Measurements from ENCODE around the gene NSRP1. TPM values are rescaled to one million over a fixed set of nuclear protein-coding genes. Genes with fewer than 3 reads are reported as not detected.

The NSRP1 gene
- total and polyA plus RNA-seq, 2 of the 13 experiments (the other 11 are each of a cell fraction or from before 2014, with no cell fraction given) = 7.0 to 14.3 TPM

DNA sequence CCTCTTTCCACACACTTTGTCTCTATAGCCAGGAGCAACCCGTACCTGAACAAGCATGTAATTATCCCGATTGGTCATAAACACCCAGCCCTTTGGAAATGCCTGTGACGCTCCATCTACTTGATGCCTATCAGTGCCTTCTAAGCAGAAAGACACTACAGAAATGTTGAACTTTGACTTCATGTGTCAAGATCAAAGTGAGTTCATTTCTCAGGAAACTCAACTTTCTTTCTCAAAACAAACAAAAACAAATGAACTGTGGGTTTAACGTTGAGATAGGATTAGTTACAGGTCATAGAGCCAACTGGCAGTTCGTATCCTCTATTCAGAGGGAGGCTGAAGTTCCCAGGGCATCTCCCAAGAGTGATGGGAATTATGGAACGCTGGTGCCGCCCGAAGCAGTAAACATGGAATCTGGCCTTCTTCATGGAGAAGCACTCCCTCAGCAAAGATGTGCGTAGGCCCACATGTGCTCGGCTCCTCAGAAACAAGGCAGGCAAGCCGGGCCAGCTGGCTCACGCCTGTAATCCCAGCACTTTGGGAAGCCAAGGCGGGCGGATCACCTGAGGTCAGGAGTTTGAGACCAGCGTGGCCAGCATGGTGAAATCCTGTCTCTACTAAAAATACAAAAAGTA is 109.4 kb downstream of the NSRP1 start (continued):
- TF ChIP-seq, protein P1, sequence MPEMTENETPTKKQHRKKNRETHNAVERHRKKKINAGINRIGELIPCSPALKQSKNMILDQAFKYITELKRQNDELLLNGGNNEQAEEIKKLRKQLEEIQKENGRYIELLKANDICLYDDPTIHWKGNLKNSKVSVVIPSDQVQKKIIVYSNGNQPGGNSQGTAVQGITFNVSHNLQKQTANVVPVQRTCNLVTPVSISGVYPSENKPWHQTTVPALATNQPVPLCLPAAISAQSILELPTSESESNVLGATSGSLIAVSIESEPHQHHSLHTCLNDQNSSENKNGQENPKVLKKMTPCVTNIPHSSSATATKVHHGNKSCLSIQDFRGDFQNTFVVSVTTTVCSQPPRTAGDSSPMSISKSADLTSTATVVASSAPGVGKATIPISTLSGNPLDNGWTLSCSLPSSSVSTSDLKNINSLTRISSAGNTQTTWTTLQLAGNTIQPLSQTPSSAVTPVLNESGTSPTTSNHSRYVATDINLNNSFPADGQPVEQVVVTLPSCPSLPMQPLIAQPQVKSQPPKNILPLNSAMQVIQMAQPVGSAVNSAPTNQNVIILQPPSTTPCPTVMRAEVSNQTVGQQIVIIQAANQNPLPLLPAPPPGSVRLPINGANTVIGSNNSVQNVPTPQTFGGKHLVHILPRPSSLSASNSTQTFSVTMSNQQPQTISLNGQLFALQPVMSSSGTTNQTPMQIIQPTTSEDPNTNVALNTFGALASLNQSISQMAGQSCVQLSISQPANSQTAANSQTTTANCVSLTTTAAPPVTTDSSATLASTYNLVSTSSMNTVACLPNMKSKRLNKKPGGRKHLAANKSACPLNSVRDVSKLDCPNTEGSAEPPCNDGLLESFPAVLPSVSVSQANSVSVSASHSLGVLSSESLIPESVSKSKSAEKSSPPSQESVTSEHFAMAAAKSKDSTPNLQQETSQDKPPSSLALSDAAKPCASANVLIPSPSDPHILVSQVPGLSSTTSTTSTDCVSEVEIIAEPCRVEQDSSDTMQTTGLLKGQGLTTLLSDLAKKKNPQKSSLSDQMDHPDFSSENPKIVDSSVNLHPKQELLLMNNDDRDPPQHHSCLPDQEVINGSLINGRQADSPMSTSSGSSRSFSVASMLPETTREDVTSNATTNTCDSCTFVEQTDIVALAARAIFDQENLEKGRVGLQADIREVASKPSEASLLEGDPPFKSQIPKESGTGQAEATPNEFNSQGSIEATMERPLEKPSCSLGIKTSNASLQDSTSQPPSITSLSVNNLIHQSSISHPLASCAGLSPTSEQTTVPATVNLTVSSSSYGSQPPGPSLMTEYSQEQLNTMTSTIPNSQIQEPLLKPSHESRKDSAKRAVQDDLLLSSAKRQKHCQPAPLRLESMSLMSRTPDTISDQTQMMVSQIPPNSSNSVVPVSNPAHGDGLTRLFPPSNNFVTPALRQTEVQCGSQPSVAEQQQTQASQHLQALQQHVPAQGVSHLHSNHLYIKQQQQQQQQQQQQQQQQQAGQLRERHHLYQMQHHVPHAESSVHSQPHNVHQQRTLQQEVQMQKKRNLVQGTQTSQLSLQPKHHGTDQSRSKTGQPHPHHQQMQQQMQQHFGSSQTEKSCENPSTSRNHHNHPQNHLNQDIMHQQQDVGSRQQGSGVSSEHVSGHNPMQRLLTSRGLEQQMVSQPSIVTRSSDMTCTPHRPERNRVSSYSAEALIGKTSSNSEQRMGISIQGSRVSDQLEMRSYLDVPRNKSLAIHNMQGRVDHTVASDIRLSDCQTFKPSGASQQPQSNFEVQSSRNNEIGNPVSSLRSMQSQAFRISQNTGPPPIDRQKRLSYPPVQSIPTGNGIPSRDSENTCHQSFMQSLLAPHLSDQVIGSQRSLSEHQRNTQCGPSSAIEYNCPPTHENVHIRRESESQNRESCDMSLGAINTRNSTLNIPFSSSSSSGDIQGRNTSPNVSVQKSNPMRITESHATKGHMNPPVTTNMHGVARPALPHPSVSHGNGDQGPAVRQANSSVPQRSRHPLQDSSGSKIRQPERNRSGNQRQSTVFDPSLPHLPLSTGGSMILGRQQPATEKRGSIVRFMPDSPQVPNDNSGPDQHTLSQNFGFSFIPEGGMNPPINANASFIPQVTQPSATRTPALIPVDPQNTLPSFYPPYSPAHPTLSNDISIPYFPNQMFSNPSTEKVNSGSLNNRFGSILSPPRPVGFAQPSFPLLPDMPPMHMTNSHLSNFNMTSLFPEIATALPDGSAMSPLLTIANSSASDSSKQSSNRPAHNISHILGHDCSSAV (CRISPR knock-in tag; IDR thresholded peaks at IDR 0.05; ENCODE audit: borderline replicate concordance) = no peak
- TF ChIP-seq ZSCAN21 (CRISPR knock-in tag; IDR thresholded peaks at IDR 0.05; ENCODE audit: borderline replicate concordance) (no peak), DR1 (CRISPR knock-in tag; IDR thresholded peaks at IDR 0.05) (no peak), ZNF138 (CRISPR knock-in tag; IDR thresholded peaks at IDR 0.05; ENCODE audit: low read depth) (no peak), CC2D1A (CRISPR knock-in tag; IDR thresholded peaks at IDR 0.05) (no peak), NCOA1 (CRISPR knock-in tag; IDR thresholded peaks at IDR 0.05) (no peak), HNF4A (CRISPR knock-in tag; IDR thresholded peaks at IDR 0.05) (peak; percentile 91), CHD2 (IDR thresholded peaks at IDR 0.05; ENCODE audit: low read depth, low read length) (no peak)
- TF ChIP-seq, protein P2, sequence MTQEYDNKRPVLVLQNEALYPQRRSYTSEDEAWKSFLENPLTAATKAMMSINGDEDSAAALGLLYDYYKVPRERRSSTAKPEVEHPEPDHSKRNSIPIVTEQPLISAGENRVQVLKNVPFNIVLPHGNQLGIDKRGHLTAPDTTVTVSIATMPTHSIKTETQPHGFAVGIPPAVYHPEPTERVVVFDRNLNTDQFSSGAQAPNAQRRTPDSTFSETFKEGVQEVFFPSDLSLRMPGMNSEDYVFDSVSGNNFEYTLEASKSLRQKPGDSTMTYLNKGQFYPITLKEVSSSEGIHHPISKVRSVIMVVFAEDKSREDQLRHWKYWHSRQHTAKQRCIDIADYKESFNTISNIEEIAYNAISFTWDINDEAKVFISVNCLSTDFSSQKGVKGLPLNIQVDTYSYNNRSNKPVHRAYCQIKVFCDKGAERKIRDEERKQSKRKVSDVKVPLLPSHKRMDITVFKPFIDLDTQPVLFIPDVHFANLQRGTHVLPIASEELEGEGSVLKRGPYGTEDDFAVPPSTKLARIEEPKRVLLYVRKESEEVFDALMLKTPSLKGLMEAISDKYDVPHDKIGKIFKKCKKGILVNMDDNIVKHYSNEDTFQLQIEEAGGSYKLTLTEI (CRISPR knock-in tag; conservative IDR thresholded peaks at IDR 0.05) = no peak
- TF ChIP-seq, protein P3, sequence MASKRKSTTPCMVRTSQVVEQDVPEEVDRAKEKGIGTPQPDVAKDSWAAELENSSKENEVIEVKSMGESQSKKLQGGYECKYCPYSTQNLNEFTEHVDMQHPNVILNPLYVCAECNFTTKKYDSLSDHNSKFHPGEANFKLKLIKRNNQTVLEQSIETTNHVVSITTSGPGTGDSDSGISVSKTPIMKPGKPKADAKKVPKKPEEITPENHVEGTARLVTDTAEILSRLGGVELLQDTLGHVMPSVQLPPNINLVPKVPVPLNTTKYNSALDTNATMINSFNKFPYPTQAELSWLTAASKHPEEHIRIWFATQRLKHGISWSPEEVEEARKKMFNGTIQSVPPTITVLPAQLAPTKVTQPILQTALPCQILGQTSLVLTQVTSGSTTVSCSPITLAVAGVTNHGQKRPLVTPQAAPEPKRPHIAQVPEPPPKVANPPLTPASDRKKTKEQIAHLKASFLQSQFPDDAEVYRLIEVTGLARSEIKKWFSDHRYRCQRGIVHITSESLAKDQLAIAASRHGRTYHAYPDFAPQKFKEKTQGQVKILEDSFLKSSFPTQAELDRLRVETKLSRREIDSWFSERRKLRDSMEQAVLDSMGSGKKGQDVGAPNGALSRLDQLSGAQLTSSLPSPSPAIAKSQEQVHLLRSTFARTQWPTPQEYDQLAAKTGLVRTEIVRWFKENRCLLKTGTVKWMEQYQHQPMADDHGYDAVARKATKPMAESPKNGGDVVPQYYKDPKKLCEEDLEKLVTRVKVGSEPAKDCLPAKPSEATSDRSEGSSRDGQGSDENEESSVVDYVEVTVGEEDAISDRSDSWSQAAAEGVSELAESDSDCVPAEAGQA (IDR thresholded peaks at IDR 0.05; ENCODE audit: low read depth) = no peak
- TF ChIP-seq, protein P3 (CRISPR knock-in tag; IDR thresholded peaks at IDR 0.05; ENCODE audit: borderline replicate concordance) = no peak
- TF ChIP-seq, protein P4, sequence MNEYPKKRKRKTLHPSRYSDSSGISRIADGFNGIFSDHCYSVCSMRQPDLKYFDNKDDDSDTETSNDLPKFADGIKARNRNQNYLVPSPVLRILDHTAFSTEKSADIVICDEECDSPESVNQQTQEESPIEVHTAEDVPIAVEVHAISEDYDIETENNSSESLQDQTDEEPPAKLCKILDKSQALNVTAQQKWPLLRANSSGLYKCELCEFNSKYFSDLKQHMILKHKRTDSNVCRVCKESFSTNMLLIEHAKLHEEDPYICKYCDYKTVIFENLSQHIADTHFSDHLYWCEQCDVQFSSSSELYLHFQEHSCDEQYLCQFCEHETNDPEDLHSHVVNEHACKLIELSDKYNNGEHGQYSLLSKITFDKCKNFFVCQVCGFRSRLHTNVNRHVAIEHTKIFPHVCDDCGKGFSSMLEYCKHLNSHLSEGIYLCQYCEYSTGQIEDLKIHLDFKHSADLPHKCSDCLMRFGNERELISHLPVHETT (CRISPR knock-in tag; conservative IDR thresholded peaks at IDR 0.05) = no peak

Data from HepG2 (cell line).